Limb (tissue), 2 donors: ENCODE results near the gene ZDHHC22.

Experiments
- DNase-seq, 2 donors: peaks; one replicate each; pipeline ENCODE4 v3.0.0-alpha.2; 2016; ENCODE audit errors: extremely low spot score in 2 of 2

Gene ZDHHC22

GRCh38 chr14:77084985-77085384 lies 56.6 kb downstream of the ZDHHC22 start:
- no peak for DNase-seq

GRCh38 chr14:77083082-77083481 lies 58.5 kb downstream of the ZDHHC22 start:
- no peak for DNase-seq

GRCh38 chr14:77082356-77082755 lies 59.2 kb downstream of the ZDHHC22 start:
- no peak for DNase-seq
